ENCODE measurements around the gene VIPR2.

The VIPR2 gene

DNA sequence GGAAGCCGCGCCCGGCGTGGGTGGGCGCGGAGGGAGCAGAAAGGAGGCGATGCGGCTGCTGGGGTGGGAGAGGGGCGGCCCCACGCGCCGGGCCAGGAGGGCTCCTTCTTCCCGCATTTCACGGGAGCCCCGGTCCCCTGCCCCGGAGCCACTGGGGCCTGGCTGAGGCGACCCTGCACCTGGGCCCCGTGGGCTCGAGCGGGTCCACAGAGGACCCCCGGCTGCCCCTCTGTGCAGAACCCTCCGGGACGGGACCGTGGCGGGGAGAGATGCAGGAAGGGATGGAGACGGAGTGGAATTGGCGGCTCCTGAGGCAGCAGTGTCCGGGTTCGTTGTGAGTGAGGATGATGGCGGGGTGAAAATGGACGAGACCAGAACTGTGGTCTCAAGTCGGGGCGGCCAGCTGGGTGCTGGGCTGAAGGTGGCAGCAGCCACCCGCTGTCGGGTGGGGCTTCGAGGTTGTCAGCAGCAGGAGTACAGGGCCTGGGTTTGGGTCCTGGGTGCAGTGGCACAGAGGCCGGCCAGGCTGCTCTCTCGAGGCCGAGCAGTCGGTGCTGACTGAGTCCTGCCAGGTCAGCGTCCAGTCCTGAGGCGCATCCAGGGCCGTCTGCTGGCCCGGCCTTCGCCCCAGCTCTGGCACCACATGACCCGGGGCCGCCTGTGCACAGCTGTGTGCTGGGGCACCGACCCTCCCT, 80.4 kb downstream of the VIPR2 start:
- no peak for DNase-seq

DNA sequence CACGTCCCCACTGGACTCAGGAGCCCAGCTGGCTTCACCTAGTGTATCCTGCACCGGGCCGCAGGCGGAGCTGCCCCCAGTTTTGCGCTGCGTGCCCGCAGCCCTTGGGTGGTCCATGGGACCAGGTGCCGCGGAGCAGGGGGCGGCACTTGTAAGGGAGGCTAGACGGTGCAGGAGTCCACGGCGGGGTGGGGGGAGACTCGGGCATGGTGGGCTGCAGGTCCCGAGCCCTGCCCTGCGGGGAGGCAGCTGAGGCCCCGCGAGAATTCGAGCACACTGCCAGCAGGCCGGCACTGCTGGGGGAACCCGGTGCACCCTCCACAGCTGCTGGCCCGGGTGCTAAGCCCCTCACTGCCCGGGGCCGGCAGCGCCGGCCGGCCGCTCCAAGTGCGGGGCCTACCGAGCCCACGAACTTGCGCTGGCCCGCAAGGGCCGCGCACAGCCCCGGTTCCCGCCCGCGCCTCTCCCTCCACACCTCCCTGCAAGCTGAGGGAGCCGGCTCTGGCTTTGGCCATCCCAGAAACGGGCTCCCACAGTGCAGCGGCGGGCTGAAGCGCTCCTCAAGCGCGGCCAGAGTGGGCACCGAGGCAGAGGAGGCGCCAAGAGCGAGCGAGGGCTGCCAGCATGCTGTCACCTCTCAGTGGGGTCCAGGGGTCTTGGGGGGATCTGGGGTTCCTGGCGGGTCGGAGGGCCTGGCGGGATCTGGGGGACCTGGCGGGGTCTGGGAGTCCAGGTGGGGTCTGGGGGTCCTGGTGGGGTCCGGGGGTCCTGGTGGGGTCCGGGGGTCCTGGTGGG, 81.4 kb downstream of the VIPR2 start:
- DNase-seq, result no peak

DNA sequence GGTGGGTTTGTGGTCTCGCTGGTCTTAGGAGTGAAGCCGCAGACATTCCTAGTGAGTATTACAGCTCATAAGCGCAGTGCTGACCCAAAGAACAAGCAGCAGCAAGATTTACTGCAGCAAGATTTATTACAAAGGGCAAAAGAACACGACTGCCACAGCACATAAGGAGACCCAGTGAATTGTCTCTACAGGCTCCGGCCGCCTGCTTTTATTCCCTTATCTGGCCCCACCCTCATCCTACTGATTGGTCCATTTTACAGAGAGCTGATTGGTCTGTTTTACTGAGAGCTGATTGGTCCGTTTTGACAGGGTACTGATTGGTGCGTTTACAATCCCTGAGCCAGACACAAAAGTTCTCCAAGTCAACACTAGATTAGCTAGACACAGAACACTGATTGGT, 82.1 kb downstream of the VIPR2 start:
- DNase-seq, result no peak

DNA sequence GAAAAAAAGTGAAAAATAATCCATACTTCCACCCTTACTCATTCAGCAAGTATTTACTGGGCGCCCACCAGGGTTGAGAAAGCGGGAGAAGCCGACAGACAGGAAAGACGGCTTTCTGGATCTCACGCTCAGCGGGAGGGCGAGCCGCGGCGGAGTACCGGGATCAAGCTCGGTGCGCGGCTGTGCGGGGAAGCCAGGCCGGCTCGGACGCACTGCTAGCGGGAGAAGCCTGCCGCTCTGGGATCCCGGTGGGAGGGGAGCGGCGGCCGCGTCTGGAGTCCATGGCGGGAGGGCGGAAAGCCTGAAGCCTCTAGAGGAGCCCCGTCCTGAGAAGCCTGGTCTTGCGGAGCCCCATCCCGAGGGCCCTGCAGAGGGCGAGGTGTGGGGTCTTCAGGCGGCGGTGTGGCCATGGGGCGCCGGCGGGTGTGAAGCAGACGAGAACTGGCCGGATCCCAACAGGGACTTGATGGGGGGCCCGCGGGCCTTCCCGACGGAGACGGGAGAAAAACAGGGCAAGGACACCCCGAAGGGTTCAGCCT, 82.9 kb downstream of the VIPR2 start:
- DNase-seq, result no peak

- DNase-seq, result no peak
These were observed 83.5 kb downstream of the VIPR2 start for GRCh38 chr7:159061209-159061608.

GRCh38 chr7:159060440-159060839, 84.2 kb downstream of the VIPR2 start:
- DNase-seq, result no peak

DNA sequence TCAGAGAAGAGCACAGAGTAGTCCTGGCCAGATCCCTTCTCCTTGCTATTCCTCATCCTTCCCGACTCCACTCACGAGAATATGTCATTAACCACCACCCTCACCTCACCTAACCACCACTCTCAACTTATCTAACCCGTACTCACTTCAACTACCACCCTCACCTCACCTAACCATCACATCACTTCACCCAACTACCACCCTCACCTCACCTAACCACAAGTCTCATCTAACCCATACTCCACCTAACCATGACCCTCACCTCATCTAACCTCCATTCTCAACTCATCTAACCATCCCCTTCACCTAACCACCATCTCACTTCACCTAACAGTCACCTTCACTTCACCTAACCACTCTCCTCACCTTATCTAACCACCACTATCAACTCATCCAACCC, 85.0 kb downstream of the VIPR2 start:
- DNase-seq, result no peak

DNA sequence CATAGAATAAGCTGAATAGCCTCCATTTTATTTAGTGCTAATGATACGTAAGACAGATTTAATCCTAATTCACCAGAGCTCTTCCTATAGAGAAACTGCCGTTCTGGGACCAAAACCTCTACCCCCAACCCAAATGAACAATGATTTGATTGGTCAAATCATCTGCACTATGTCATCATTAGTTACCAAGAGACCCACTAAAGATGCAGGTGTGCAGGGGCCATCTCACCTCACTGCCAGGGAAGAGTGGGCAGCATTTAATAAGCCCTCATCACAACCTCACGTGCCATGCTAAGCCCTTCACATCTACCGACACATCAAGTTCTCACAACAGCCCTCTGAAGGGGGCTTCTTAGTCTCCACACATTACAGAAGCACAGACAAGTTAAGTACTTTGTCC, 87.0 kb downstream of the VIPR2 start:
- no peak for DNase-seq

DNA sequence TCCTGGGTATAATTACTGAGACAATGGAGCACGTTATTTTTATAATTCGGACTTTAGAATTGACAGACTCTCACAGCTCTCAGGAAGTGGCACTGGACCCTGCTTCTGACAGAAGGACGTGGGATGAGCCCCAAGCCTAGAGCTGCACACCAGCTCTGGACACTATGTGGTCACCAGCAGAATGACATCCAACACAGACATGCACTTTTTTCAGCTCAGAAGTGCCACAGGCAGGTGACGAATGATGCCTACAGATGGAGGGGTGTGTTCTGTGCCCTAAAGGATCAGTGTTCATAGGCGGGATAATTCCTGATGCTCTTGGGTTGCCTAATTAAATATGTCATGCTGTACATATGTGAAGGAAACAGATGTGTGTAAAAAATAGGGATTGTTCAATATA, 87.9 kb downstream of the VIPR2 start:
- DNase-seq, result no peak

- no peak for DNase-seq
These were observed 92.8 kb downstream of the VIPR2 start for GRCh38 chr7:159051916-159052315.

DNA sequence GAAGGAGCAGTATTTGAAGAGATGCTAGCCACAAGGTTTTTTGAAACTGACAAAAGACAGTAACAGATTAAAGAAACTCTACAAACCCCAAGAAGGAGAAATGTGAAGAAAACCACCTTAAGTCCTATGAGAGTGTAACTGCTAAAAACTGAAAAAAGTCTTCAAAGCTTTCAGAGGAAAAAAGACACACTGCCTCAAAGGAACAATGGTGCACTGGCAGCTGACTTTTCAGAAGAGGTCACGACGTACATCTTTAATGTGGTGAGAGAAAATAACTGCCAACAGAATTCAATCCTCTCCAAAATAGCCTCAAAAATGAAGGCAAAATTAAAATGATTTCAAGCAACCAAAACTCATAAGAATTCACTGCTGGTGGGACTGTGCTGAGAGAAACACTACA, 94.0 kb downstream of the VIPR2 start:
- no peak for DNase-seq

GRCh38 chr7:159049266-159050025, 95.2 kb downstream of the VIPR2 start:
- no peak for DNase-seq

DNA sequence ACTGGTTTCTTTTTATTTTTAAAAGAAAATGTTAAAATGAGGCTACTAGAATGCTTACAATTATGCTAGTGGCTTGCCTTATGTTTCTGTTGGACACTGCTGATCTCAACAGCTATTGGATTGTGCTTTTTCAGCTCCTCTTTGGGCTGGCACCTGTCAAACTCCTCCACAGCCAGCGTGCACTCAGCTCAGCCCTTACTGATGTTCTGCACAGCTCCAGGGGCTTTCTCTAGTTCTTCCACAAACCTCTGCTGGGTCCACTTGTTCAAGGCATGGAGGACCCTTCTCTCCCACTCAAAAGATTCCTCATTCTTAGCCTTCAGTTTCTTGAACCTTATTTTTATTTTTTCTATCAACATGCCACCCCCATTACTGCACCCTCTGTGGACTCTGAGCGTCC, 96.0 kb downstream of the VIPR2 start:
- no peak for DNase-seq

DNA sequence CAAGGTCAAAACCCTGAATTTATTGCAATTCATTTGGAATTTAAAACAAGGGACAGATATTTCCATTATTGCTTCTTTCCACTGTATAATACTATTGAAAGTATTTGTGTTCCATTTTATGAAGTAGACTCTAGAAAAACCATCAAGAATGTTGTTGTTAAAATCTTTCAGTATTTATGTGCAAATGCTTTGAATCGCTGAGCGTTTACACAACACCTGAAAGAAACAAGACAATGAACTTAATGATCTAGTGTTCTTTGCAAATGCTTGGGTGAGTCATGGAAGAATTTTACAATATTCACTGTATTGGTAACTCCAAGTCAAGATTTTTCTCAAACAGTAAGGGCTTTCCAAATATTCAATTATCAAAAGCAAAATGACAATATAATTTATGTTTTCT, 97.1 kb downstream of the VIPR2 start:
- no peak for DNase-seq

- no peak for DNase-seq
These were observed 98.4 kb downstream of the VIPR2 start for GRCh38 chr7:159046300-159046699.

DNA sequence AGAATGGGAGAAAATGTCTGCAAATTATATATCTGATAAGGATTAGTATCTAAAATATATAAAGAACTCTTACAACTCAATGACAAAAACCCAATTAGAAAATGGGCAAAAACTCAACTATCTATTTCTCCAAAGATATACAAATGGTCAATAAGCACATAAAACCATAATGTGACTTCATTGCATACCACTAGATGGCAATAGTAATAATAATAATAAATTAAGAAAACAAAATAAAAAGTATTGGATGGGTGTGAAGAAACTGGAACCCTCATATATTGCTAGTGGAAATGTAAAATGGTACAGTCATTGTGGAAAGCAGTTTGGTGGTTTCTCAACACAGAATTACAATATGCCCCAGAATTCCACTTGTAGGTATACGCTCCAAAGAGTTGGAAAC, 98.8 kb downstream of the VIPR2 start:
- no peak for DNase-seq

GRCh38 chr7:159042581-159043101, 102.0 kb downstream of the VIPR2 start:
- DNase-seq, result no peak

DNA sequence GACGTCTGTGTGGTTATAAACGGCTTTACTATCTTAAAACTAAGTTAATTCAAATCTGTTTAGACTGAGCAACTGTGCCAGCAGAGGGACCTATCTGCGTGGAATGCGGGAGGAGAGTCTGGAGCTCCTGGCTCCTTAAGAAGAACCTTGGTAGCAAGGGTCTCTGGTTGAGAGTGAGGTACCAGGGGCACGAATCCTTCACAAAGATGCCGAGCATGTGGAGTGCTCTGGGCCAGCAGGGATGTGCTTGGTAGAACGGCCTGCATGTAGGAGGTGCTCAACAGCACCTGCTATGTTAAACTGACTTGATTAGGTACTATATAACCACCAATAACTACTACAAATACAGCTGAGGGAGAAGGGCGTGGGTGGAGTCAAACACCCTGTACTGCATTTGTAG, 102.6 kb downstream of the VIPR2 start:
- DNase-seq, result no peak

DNA sequence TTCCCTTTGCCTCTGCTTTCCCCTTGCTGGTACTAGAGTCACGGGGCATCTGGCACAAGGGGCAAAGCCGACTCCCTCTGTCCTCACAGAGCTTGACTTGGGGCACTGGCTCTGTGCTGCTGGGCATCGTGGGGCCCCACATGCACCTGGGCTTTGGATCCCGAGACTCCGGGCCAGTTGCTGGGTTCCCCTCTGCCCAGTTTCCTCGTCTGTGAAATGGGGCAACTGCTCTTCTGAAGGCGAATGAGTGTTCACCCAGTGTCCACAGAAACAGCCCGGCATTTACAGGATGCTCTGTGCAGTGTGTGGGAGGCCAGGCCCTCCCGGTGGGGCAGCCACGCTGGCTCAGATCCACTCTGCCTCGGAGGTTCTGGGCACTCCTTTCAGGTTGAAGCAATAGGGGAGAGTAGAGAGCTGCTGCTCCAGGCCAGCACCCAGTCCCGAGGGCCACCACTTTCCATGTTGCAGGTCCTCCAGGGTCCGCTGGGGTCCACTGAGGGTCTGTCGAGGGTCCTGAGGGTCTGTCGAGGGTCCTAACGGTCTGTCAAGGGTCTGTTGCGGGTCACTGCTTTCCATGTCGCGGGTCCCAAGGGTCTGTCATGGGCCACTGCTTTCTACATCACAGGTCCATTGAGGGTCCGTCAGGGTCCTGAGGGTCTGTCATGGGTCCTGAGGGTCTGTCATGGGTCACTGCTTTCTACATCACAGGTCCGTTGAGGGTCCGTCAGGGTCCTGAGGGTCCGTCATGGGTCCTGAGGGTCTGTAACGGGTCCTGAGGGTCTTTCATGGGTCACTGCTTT, 103.6 kb downstream of the VIPR2 start:
- no peak for DNase-seq

- DNase-seq, result no peak
These were observed 104.5 kb downstream of the VIPR2 start for GRCh38 chr7:159040146-159040545.

DNA sequence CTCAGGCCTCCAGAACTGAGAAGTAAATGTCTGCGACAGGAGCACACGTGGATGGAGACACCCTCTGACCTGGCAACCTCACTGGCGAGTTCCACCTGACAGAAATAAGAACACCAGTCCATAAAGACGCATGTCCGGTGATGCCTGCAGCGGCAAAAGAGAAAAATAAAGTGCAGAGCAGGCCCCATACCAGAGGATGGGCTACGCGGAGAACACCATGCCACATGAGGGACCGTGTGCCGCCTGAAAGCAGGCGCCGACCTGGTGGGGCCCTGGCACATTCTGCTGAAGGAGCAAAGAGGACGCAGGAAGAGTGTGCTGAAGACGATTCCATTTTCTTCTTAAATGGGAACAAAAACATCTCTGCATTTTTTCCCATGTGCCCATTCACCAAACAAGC, 105.0 kb downstream of the VIPR2 start:
- no peak for DNase-seq

DNA sequence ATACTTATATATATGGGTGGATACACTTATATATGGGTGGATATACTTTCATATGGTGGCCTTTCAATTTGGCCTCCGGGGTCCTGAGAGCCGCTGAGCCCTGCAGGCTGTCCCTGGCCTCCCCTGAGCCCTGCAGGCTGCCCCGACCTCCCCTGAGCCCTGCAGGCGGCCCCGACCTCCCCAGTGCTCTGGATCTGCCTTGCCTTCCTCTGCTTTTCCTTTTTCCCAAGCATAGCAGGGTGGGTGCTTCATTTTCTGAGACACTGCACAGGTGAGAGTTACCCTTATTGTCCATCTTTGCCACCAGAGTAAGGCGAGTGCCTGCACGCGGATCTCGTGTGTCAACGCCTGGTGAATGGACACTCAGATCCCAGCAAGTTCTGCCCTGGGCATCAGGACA, 106.6 kb downstream of the VIPR2 start:
- no peak for DNase-seq

All from GDM1 (cell line).